Uterus (tissue), 4 donors: Measurements from ENCODE around the gene MEF2C. TPM values are rescaled to one million over a fixed set of nuclear protein-coding genes. Genes with fewer than 3 reads are reported as not detected.

Experiments used
- DNase-seq, 2 donors: peaks; one replicate each; pipeline ENCODE4 v3.0.0-alpha.2; 2019 to 2020
- H3K27ac ChIP-seq, 2 donors: fragments of 200-600 bp; sonication (generic); 1 replicate in 1 of 2; 2 replicates in 1 of 2; pipeline ENCODE4 v1.5.1; 2016 to 2018
- H3K27me3 ChIP-seq, 2 donors: fragments of 200-600 bp; sonication (generic); one replicate each; pipeline ENCODE4 v1.5.1; 2018 to 2019; ENCODE audit warnings: control low read depth in 1 of 2
- H3K36me3 ChIP-seq, 2 donors: fragments of 200-600 bp; sonication (generic); one replicate each; pipeline ENCODE4 v1.5.1; 2019; ENCODE audit warnings: control low read depth in 1 of 2
- H3K4me1 ChIP-seq, 2 donors: fragments of 200-600 bp; sonication (generic); one replicate each; pipeline ENCODE4 v1.5.1; 2018 to 2019; ENCODE audit warnings: control low read depth in 1 of 2
- H3K4me3 ChIP-seq, 2 donors: fragments of 200-600 bp; sonication (generic); 1 replicate in 1 of 2; 2 replicates in 1 of 2; pipeline ENCODE4 v1.5.1; 2018 to 2019; ENCODE audit warnings: mild to moderate bottlenecking in 1 of 2
- H3K9me3 ChIP-seq, 2 donors: fragments of 200-600 bp; sonication (generic); one replicate each; pipeline ENCODE4 v1.5.1; 2019; ENCODE audit warnings: control low read depth in 1 of 2
- POLR2A ChIP-seq, 2 donors: fragments of 450-650 bp; IDR thresholded peaks; one replicate each; pipeline ENCODE4 v1.6.1; 2016; ENCODE audit warnings: antibody characterized with exemption in 2 of 2, mild to moderate bottlenecking in 1 of 2, moderate library complexity in 1 of 2
- intact Hi-C: fragments of 100-400 bp; cut with DNase I; formaldehyde crosslinking; loops from one replicate; pipeline ENCODE4 v1.15.1; 2023; ENCODE audit warnings: low total_unique reads
- total RNA-seq, 4 donors: library from RNA; depleted of rRNA in 3 of 4; stranded (reverse); fragments of >200 nt in 3 of 4; gene quantifications; one replicate each; pipeline versions ENCODE4 v1.1.0 to v1.2.4, GENCODE V29; 2014 to 2023
- TF ChIP-seq, protein P1 (sequence below), 4 experiments: fragments of 200-600 bp in 2 of 4; fragments of 450-650 bp in 2 of 4; sonication (generic) in 2 of 4; IDR thresholded peaks; one replicate each; pipeline ENCODE4 v1.5.1; 2016 to 2019; ENCODE audit warnings: antibody characterized with exemption in 4 of 4, mild to moderate bottlenecking in 2 of 4, moderate library complexity in 1 of 4
- donor health status: DM: yes; HTN: yes; CAD: no.

MEF2C gene
- total RNA-seq, 4 donors from 2014 or later, result 30.3 to 134 (median 70.3) TPM

DNA sequence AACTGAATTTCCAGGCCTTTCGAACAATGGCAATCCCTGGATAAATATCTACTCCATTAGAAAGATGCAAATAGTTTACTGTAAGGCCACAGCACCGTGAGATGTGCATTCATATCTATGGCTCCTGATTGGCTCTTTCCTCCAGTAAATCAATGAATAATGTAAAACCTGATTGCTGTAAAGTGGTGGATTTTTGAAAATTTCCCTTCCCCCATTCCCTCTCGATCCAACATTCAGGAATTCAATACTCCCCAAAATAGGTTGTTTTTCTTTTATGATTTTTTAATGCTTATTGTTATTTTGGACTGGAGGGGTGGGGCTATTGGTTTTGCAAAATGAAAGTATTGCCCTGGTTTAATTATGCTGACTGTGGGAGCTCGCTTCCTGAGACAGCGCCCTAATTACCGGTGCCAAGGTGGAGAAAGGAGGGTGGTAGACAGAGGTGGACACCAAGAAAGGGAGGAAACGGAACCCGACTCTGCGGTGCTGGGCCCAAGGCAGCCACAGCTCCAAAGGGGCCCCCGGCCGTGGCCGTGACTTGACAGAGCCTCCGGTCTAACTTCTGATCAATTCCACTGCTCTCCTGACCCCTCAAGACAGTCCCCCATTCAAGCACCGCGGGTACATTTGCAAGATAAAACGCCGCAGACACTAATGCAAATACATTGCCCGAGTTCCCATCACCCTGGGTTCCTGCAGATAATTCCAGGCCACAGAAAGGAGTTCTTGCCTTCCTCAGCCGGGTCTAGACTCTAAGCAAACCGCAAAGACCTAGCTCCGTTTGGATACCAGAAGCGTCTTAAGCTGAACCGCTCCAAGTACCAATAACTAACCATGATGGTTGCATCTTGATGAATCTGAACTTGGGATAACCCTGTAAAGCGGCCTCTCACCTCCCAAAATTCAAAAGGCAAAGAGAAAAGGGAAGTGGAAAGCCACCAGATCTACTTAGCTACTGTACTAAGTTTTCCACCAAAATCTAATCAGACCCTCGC is 211.2 kb downstream of the MEF2C start:
- Histone ChIP-seq H3K36me3 (no peaks in the 10 kb centered on the region), H3K27ac (peak overlapping the region in 1 of 2 donors; percentile 50), H3K4me1 (peaks cover 0 to 11% of the 10 kb centered on the region in 2 donors), H3K4me3 (no peak overlapping the region), H3K27me3 (peaks cover 31 to 87% of the 10 kb centered on the region in 2 donors), H3K9me3 (no peaks in the 10 kb centered on the region)
- no peak for DNase-seq
- no peak for TF ChIP-seq POLR2A (IDR thresholded peaks at IDR 0.05)
- TF ChIP-seq, protein P1, sequence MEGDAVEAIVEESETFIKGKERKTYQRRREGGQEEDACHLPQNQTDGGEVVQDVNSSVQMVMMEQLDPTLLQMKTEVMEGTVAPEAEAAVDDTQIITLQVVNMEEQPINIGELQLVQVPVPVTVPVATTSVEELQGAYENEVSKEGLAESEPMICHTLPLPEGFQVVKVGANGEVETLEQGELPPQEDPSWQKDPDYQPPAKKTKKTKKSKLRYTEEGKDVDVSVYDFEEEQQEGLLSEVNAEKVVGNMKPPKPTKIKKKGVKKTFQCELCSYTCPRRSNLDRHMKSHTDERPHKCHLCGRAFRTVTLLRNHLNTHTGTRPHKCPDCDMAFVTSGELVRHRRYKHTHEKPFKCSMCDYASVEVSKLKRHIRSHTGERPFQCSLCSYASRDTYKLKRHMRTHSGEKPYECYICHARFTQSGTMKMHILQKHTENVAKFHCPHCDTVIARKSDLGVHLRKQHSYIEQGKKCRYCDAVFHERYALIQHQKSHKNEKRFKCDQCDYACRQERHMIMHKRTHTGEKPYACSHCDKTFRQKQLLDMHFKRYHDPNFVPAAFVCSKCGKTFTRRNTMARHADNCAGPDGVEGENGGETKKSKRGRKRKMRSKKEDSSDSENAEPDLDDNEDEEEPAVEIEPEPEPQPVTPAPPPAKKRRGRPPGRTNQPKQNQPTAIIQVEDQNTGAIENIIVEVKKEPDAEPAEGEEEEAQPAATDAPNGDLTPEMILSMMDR (IDR thresholded peaks at IDR 0.05), result no peak
- intact Hi-C loops, result no loop called here

GRCh38 chr5:88671106-88671504 is 211.9 kb downstream of the MEF2C start:
- DNase-seq, result no peak
- Histone ChIP-seq H3K4me3 (no peak overlapping the region), H3K9me3 (no peaks in the 10 kb centered on the region), H3K27ac (no peak overlapping the region), H3K4me1 (peaks cover 0 to 11% of the 10 kb centered on the region in 2 donors), H3K27me3 (peaks cover 31 to 82% of the 10 kb centered on the region in 2 donors), H3K36me3 (no peaks in the 10 kb centered on the region)
- no peak for TF ChIP-seq POLR2A (IDR thresholded peaks at IDR 0.05)
- TF ChIP-seq, protein P1 (IDR thresholded peaks at IDR 0.05), result no peak
- intact Hi-C loops, result no loop called here

DNA sequence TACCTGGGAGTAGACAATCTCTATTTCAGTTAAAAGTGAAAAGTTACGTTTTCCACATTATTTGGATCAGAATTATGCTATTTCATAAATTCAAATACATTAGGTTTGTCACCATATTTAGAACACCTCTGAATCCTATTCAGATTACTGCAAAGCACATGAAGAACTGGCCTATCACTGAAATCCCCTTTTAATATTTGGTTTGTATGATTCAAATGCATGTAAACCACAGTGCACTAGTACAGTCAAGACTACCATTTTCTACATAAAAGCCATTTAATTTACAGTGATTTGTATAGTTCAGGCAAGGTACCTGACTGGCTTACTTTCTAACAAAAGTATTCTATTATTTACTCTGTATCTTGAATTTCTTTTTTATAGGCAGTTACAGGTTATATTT is 212.5 kb downstream of the MEF2C start:
- intact Hi-C loops, result no loop called here
- no peak for DNase-seq
- Histone ChIP-seq H3K9me3 (no peaks in the 10 kb centered on the region), H3K36me3 (no peaks in the 10 kb centered on the region), H3K4me3 (no peak overlapping the region), H3K27me3 (peaks cover 31 to 82% of the 10 kb centered on the region in 2 donors), H3K4me1 (peaks cover 0 to 11% of the 10 kb centered on the region in 2 donors), H3K27ac (no peak overlapping the region)
- TF ChIP-seq, protein P1 (IDR thresholded peaks at IDR 0.05), result no peak
- no peak for TF ChIP-seq POLR2A (IDR thresholded peaks at IDR 0.05)

GRCh38 chr5:88669371-88670050 is 213.5 kb downstream of the MEF2C start:
- Histone ChIP-seq H3K9me3 (no peaks in the 10 kb centered on the region), H3K4me1 (peaks cover 0 to 5% of the 10 kb centered on the region in 2 donors), H3K27me3 (peaks cover 31 to 84% of the 10 kb centered on the region in 2 donors), H3K27ac (no peak overlapping the region), H3K4me3 (no peak overlapping the region), H3K36me3 (no peaks in the 10 kb centered on the region)
- no peak for TF ChIP-seq POLR2A (IDR thresholded peaks at IDR 0.05)
- TF ChIP-seq, protein P1 (IDR thresholded peaks at IDR 0.05), result no peak
- DNase-seq, result no peak
- intact Hi-C loops, result no loop called here
